Trophoblast cell (in vitro differentiated cells and primary cell): ENCODE data around the gene SMAD9.

Source experiments
- DNase-seq, 2 donors: peaks; one replicate each; pipeline ENCODE4 v3.0.0-alpha.2; 2016
- H2AFZ ChIP-seq: 2 replicates; pipeline ENCODE4 v1.6.1; 2013; ENCODE audit warnings: low read length, moderate library complexity, mild to moderate bottlenecking; ENCODE audit not compliant: insufficient read depth, poor library complexity
- H2AK5ac ChIP-seq: 2 replicates; pipeline ENCODE4 v1.6.1; 2013; ENCODE audit warnings: mild to moderate bottlenecking, low read length
- H2BK120ac ChIP-seq: 2 replicates; pipeline ENCODE4 v1.6.1; 2013; ENCODE audit warnings: low read length, mild to moderate bottlenecking, moderate library complexity; ENCODE audit not compliant: insufficient read depth, poor library complexity
- H2BK12ac ChIP-seq: 2 replicates; pipeline ENCODE4 v1.6.1; 2013; ENCODE audit warnings: mild to moderate bottlenecking, low read length, moderate library complexity
- H2BK5ac ChIP-seq: 2 replicates; pipeline ENCODE4 v1.6.1; 2013; ENCODE audit warnings: low read length, low read depth, moderate library complexity, mild to moderate bottlenecking; ENCODE audit not compliant: poor library complexity
- H3K14ac ChIP-seq: 2 replicates; pipeline ENCODE4 v1.6.1; 2013; ENCODE audit warnings: mild to moderate bottlenecking, low read length
- H3K18ac ChIP-seq: 2 replicates; pipeline ENCODE4 v1.6.1; 2013; ENCODE audit warnings: mild to moderate bottlenecking, low read length
- H3K23ac ChIP-seq: 2 replicates; pipeline ENCODE4 v1.6.1; 2013; ENCODE audit warnings: low read length
- H3K27ac ChIP-seq: 2 replicates; pipeline ENCODE4 v1.5.1; 2013; ENCODE audit warnings: low read depth, mild to moderate bottlenecking, inconsistent platforms, low read length, moderate library complexity
- H3K27me3 ChIP-seq: 2 replicates; pipeline ENCODE4 v1.6.1; 2013; ENCODE audit warnings: inconsistent platforms, mild to moderate bottlenecking, low read length, moderate library complexity; ENCODE audit not compliant: insufficient read depth
- H3K36me3 ChIP-seq, 2 experiments: 1 replicate in 1 of 2; 2 replicates in 1 of 2; pipeline ENCODE4 v1.6.1; 2013; ENCODE audit warnings: low read length in 2 of 2, mild to moderate bottlenecking in 2 of 2, moderate library complexity in 1 of 2; ENCODE audit not compliant: insufficient read depth in 2 of 2, control insufficient read depth in 1 of 2
- H3K4ac ChIP-seq: 2 replicates; pipeline ENCODE4 v1.6.1; 2013; ENCODE audit warnings: low read depth, mild to moderate bottlenecking, low read length, moderate library complexity
- H3K4me1 ChIP-seq, 2 experiments: 1 replicate in 1 of 2; 2 replicates in 1 of 2; pipeline ENCODE4 v1.6.1; 2013; ENCODE audit warnings: low read length in 2 of 2, mild to moderate bottlenecking in 2 of 2, moderate library complexity in 1 of 2; ENCODE audit not compliant: insufficient read depth in 2 of 2, control insufficient read depth in 1 of 2
- H3K4me2 ChIP-seq: 2 replicates; pipeline ENCODE4 v1.6.1; 2013; ENCODE audit warnings: inconsistent platforms, mild to moderate bottlenecking, low read length, moderate library complexity
- H3K4me3 ChIP-seq: 2 replicates; pipeline ENCODE4 v1.5.1; 2013; ENCODE audit warnings: mild to moderate bottlenecking, low read depth, low read length, inconsistent platforms
- H3K79me1 ChIP-seq: one replicate; pipeline ENCODE4 v1.6.1; 2013; ENCODE audit warnings: low read length
- H3K79me2 ChIP-seq: 2 replicates; pipeline ENCODE4 v1.6.1; 2013; ENCODE audit warnings: low read length, mild to moderate bottlenecking; ENCODE audit not compliant: control insufficient read depth, insufficient read depth, poor library complexity
- H3K9ac ChIP-seq: 2 replicates; pipeline ENCODE4 v1.6.1; 2013; ENCODE audit warnings: mild to moderate bottlenecking, low read length
- H3K9me3 ChIP-seq: 2 replicates; pipeline ENCODE4 v1.6.1; 2013; ENCODE audit warnings: low read depth, mild to moderate bottlenecking, control low read depth, inconsistent platforms, low read length; ENCODE audit not compliant: insufficient read depth
- H4K12ac ChIP-seq: 2 replicates; pipeline ENCODE4 v1.6.1; 2013; ENCODE audit warnings: low read depth, mild to moderate bottlenecking, low read length, moderate library complexity
- H4K8ac ChIP-seq: 2 replicates; pipeline ENCODE4 v1.6.1; 2013; ENCODE audit warnings: low read depth, mild to moderate bottlenecking, low read length, moderate library complexity
- H4K91ac ChIP-seq: one replicate; pipeline ENCODE4 v1.6.1; 2013; ENCODE audit warnings: low read depth, mild to moderate bottlenecking, low read length, moderate library complexity
- WGBS: extraction: QIAGEN DNeasy Blood & Tissue Kit; methylation state at CpG from one replicate; pipeline ENCODE4 v1.1.7; 2013; ENCODE audit warnings: missing lambda C conversion rate; ENCODE audit not compliant: insufficient read length, insufficient coverage; ENCODE audit errors: extremely low coverage; 5-methylcytosine and 5-hydroxymethylcytosine counted together

The SMAD9 gene

GRCh38 chr13:36888645-36889044 is 31.4 kb downstream of the SMAD9 start:
- Histone ChIP-seq H2AFZ (no peak overlapping the region), H3K9me3 (no peaks in the 10 kb centered on the region), H3K79me2 (no peaks in the 10 kb centered on the region), H4K91ac (no peak overlapping the region), H4K8ac (no peak overlapping the region), H3K4me1 (peaks cover 2 to 7% of the 10 kb centered on the region in 2 experiments), H2AK5ac (no peak overlapping the region), H3K4ac (no peak overlapping the region), H3K27me3 (no peaks in the 10 kb centered on the region), H3K9ac (no peak overlapping the region), H2BK120ac (no peak overlapping the region), H3K23ac (no peak overlapping the region), H3K36me3 (no peaks in the 10 kb centered on the region), H3K4me2 (no peak overlapping the region), H3K18ac (no peak overlapping the region), H3K79me1 (no peaks in the 10 kb centered on the region), H3K27ac (no peak overlapping the region), H2BK12ac (no peak overlapping the region), H3K4me3 (no peak overlapping the region), H4K12ac (no peak overlapping the region), H3K14ac (no peak overlapping the region), H2BK5ac (no peak overlapping the region)
- DNase-seq: no peak
- WGBS: no CpG with 5 or more reads among the region's 3 CpGs

GRCh38 chr13:36887758-36888521 is 32.1 kb downstream of the SMAD9 start:
- H2AK5ac ChIP-seq: no peak overlapping the region
- no peak overlapping the region for H3K23ac ChIP-seq
- no peak overlapping the region for H3K4ac ChIP-seq
- H3K9ac ChIP-seq: no peak overlapping the region
- no peak overlapping the region for H4K91ac ChIP-seq
- WGBS: no CpG with 5 or more reads among the region's 9 CpGs
- no peak overlapping the region for H3K18ac ChIP-seq
- H3K79me1 ChIP-seq: no peaks in the 10 kb centered on the region
- H2BK5ac ChIP-seq: no peak overlapping the region
- H2BK120ac ChIP-seq: no peak overlapping the region
- H3K4me3 ChIP-seq: no peak overlapping the region
- no peaks in the 10 kb centered on the region for H3K9me3 ChIP-seq
- H4K8ac ChIP-seq: no peak overlapping the region
- no peaks in the 10 kb centered on the region for H3K36me3 ChIP-seq
- H3K79me2 ChIP-seq: no peaks in the 10 kb centered on the region
- no peaks in the 10 kb centered on the region for H3K27me3 ChIP-seq
- H3K14ac ChIP-seq: no peak overlapping the region
- no peak overlapping the region for H2AFZ ChIP-seq
- H4K12ac ChIP-seq: no peak overlapping the region
- no peak overlapping the region for H2BK12ac ChIP-seq
- H3K27ac ChIP-seq: no peak overlapping the region
- DNase-seq: no peak
- H3K4me2 ChIP-seq: no peak overlapping the region
- peaks cover 2 to 7% of the 10 kb centered on the region in 2 experiments for H3K4me1 ChIP-seq

- H3K9me3 ChIP-seq: no peaks in the 10 kb centered on the region
- no peaks in the 10 kb centered on the region for H3K79me2 ChIP-seq
- H3K4me3 ChIP-seq: no peak overlapping the region
- no peak overlapping the region for H3K4ac ChIP-seq
- no CpG with 5 or more reads among the region's 6 CpGs for WGBS
- no peak overlapping the region for H3K14ac ChIP-seq
- H3K27ac ChIP-seq: no peak overlapping the region
- H2BK12ac ChIP-seq: no peak overlapping the region
- H2BK120ac ChIP-seq: no peak overlapping the region
- H3K9ac ChIP-seq: no peak overlapping the region
- no peak overlapping the region for H3K4me2 ChIP-seq
- H3K27me3 ChIP-seq: no peaks in the 10 kb centered on the region
- no peak overlapping the region for H4K8ac ChIP-seq
- H4K12ac ChIP-seq: no peak overlapping the region
- no peak overlapping the region for H3K18ac ChIP-seq
- H3K79me1 ChIP-seq: no peaks in the 10 kb centered on the region
- DNase-seq: no peak
- no peak overlapping the region for H2BK5ac ChIP-seq
- no peaks in the 10 kb centered on the region for H3K36me3 ChIP-seq
- no peak overlapping the region for H2AFZ ChIP-seq
- H4K91ac ChIP-seq: no peak overlapping the region
- H3K23ac ChIP-seq: no peak overlapping the region
- H2AK5ac ChIP-seq: no peak overlapping the region
- peaks cover 2 to 4% of the 10 kb centered on the region in 2 experiments for H3K4me1 ChIP-seq
Measured at GRCh38 chr13:36885901-36886300, 34.1 kb downstream of the SMAD9 start.

GRCh38 chr13:36884235-36884634 is 35.8 kb downstream of the SMAD9 start:
- Histone ChIP-seq H3K4me1 (no peaks in the 10 kb centered on the region), H3K79me2 (no peaks in the 10 kb centered on the region), H3K9ac (no peak overlapping the region), H2AFZ (no peak overlapping the region), H3K27me3 (no peaks in the 10 kb centered on the region), H3K4me2 (no peak overlapping the region), H3K36me3 (peaks cover 4 to 6% of the 10 kb centered on the region in 2 experiments), H2BK5ac (no peak overlapping the region), H4K12ac (no peak overlapping the region), H3K4me3 (no peak overlapping the region), H3K18ac (no peak overlapping the region), H3K23ac (no peak overlapping the region), H3K27ac (no peak overlapping the region), H3K4ac (no peak overlapping the region), H3K9me3 (no peaks in the 10 kb centered on the region), H4K8ac (no peak overlapping the region), H2BK12ac (no peak overlapping the region), H2AK5ac (no peak overlapping the region), H2BK120ac (no peak overlapping the region), H4K91ac (no peak overlapping the region), H3K79me1 (no peaks in the 10 kb centered on the region), H3K14ac (no peak overlapping the region)
- no CpG with 5 or more reads among the region's 6 CpGs for WGBS
- no peak for DNase-seq
